Right lobe of liver (tissue), 4 donors: ENCODE measurements around the gene KCNC3.

ENCODE experiments used
- CTCF ChIP-seq, 4 donors: fragments of 200-600 bp in 3 of 4; fragments of 450-650 bp in 1 of 4; IDR thresholded peaks; one replicate each; pipeline versions ENCODE4 v1.5.1 to v1.8.0; 2016 to 2022; ENCODE audit warnings: antibody characterized with exemption in 4 of 4, mild to moderate bottlenecking in 2 of 4
- POLR2A ChIP-seq: fragments of 450-650 bp; IDR thresholded peaks from one replicate; pipeline ENCODE4 v1.6.1; 2017; ENCODE audit warnings: antibody characterized with exemption, mild to moderate bottlenecking
- donor health status: DM: no; HTN: no; CAD: no.
- donor health status: DM: no; HTN: no; CAD: no.
- donor health status: DM: no; HTN: yes; CAD: no.

GRCh38 chr19:50280074-50280473 lies 49.1 kb downstream of the KCNC3 start:
- TF ChIP-seq CTCF (IDR thresholded peaks at IDR 0.05) (no peak), POLR2A (no peak)
